HG03060 (cell line): ENCODE results near the gene SLC41A1.

Experiments
- ATAC-seq: cut with Tn5 transposase; IDR thresholded peaks from one replicate; pipeline ENCODE4 v1.9.1; 2021; ENCODE audit warnings: low read depth, moderate number of reproducible peaks; ENCODE audit not compliant: unreplicated experiment

Gene SLC41A1

DNA sequence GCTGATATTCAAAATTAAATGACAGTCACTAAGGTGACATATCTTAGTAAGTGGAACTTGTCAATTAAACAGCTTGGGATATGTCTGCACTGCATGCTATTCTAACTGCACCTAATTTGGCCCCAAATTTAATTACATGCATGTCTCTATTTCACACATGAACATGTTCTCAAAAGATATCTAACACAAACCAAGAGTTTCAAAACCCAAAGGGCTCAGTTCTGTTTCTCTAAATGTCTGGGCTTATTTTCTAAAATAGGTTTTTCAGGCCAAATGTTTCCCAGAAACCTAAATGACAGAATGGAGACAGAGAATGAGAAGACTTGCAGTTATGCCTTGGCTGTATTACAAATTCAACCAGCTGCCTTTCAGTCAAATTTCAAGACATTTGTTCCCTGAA lies 49.0 kb downstream of the SLC41A1 start:
- ATAC-seq = no peak

GRCh38 chr1:205760606-205761005 lies 52.4 kb downstream of the SLC41A1 start:
- no peak for ATAC-seq

- no peak for ATAC-seq
Observed at GRCh38 chr1:205756552-205756951, 56.4 kb downstream of the SLC41A1 start.

DNA sequence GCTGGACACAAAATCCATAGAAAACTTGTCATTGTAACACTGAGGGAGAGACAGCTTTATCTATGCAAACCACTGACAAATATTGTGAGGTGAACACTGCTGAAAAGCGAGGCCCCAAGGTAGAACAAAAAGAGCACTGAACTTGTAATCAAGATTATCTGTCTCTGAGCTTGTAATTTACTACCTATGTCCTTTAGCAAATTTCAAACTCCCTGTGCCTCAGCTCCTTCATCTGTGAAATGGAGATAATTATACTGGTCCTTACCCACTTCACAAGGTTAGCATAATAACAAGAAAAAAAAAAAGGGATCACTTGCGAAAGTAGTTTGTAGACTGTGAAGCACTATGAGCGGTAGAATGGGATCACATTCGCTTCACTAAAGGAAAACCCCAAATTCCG lies 58.1 kb downstream of the SLC41A1 start:
- no peak for ATAC-seq

GRCh38 chr1:205751036-205751651 lies 61.9 kb downstream of the SLC41A1 start:
- ATAC-seq = no peak

- peak; percentile 85 for ATAC-seq
Observed at GRCh38 chr1:205750138-205751035, 62.6 kb downstream of the SLC41A1 start, which contains the start of gene NUCKS1. Gene NUCKS1, minus strand, starts transcription at chr1:205750182. Its CDS starts 209 bp downstream, at chr1:205749973.

DNA sequence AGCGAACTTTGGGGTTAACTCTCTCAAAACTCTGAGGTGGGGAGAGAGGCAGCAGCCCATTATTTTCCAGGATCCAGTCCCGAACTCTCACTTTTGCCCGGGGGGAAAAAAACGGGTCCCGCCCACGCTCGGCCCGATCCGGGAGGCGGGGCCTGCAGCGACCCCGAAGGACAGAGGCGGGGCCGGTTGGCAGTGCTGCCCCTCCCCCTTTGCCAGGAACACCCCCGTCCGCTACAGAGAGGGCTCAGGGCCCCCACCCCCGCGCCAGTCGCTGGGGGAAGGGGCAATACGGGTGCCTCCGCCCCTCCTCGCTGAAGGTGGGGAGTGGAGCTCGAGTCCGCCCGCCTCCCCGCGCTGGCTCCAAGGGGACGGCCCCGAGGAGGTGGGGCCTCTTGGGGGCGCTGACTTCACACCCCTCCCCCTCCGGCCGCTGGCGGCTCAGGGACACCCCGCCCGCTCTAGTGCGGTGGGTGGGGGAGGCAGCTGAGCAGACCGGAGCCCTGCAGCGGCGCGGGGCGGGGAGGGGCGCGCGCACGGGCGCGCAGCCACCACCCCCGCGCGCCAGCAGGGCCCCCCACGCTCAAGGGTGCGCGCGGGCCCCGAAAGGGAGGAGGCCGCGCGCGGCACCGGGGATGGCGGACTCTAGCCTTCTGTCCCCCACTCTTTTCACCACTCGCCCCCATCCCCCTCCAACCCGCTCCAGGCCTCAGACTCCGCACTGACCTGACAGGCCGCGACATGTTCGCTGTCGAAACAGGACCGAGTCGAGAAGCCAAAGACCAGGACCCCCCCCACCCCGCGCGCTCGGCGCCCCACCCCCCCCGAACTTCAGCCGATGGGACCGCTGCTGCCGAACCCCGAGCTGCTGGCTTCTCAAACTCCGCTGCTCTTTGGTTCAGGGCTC lies 63.5 kb downstream of the SLC41A1 start:
- peak; percentile 64 for ATAC-seq

- ATAC-seq = no peak
Observed at GRCh38 chr1:205748403-205749233, 64.4 kb downstream of the SLC41A1 start.

DNA sequence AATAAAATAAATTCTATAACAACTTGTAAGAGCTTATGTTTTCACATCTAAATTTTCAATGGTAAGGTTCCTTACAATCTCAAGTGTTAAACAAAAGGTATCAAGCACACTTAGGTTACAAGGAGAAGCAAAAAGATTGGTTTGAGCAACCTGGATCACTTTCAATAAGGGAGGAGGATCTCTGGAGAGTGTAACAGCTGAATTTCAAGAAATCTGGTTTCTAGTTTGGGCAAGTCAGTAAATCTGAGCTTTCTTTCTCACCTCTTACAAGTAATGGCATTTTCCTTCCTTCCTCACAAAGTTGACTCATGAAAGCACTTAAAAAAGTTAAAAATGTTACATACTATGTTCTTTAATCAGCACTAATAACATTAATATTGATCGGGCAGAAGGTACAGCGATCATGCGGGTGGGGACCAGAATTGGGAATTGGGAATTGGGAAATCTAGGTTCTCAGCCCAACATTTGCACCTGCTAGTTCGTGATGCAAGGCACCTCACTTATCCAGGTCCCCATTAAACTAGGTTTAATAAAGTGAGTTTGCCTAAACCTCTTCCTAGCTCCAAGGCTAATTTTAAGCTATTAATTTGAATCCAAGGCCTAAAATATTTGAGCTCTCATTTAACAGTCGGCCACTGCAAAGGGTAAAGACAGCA lies 66.1 kb downstream of the SLC41A1 start:
- no peak for ATAC-seq

- ATAC-seq = no peak
Observed at GRCh38 chr1:205744403-205744802, 68.6 kb downstream of the SLC41A1 start.

- no peak for ATAC-seq
Observed at GRCh38 chr1:205743977-205744376, 69.0 kb downstream of the SLC41A1 start.

DNA sequence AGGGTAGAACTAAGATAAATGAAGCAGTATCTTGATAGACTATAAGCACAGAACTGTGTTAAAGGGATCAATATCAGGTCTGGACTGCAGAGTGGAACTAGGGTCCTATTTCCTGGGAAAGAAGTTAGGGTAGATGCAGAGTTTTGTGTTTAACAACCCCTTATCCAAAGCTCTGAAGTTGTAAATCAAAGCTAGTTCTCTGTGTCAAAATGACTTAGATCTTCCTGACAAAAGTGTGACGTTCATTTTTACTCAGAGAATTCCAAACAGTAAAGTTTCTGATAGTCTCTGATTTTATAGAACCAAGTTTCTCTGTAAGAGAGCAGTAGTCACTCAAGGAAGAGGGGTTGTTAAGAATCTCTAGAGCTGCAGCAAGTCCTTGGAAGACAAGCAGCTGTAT lies 71.3 kb downstream of the SLC41A1 start:
- ATAC-seq = no peak

- ATAC-seq = no peak
Observed at GRCh38 chr1:205739348-205740160, 73.4 kb downstream of the SLC41A1 start.
